K562 (cell line): ENCODE measurements around the gene CELA3B. TPM values are rescaled to one million over a fixed set of nuclear protein-coding genes. Genes with fewer than 3 reads are reported as not detected.

Experiments
- BCL6 ChIP-seq: fragments of 250-450 bp; sonication (Bioruptor Pico); IDR thresholded peaks from 2 replicates; pipeline ENCODE4 v1.4.0; 2020
- BCOR ChIP-seq: fragments of 450-650 bp; IDR thresholded peaks from 2 replicates; pipeline ENCODE4 v1.6.1; 2016
- BRD4 ChIP-seq: fragments of 200-600 bp; sonication (generic); IDR thresholded peaks from 2 replicates; pipeline ENCODE4 v1.6.1; 2017; ENCODE audit warnings: inconsistent platforms
- CBX5 ChIP-seq: IDR thresholded peaks from 2 replicates; pipeline ENCODE4 v1.6.1; 2014; ENCODE audit warnings: low read depth, borderline replicate concordance
- CHD1 ChIP-seq: fragments of 200-600 bp; sonication (generic); IDR thresholded peaks from one replicate; pipeline ENCODE4 v1.6.1; 2012; ENCODE audit warnings: mild to moderate bottlenecking, moderate library complexity, low read length, inconsistent platforms
- CTCFL ChIP-seq: IDR thresholded peaks from 2 replicates; pipeline ENCODE4 v1.6.1; 2011; ENCODE audit warnings: borderline replicate concordance, low read depth, mild to moderate bottlenecking, moderate library complexity, low read length; ENCODE audit not compliant: insufficient read depth, poor library complexity, severe bottlenecking
- EP300 ChIP-seq: IDR thresholded peaks from 2 replicates; pipeline ENCODE4 v1.6.1; 2012; ENCODE audit warnings: low read length, improper control_type of control experiment
- ETS2 ChIP-seq: IDR thresholded peaks from 2 replicates; pipeline ENCODE4 v1.6.1; 2016; ENCODE audit warnings: borderline replicate concordance, missing genetic modification characterization, mild to moderate bottlenecking, moderate library complexity, missing compliant biosample characterization; ENCODE audit not compliant: poor library complexity, severe bottlenecking
- KHSRP ChIP-seq: fragments of 450-650 bp; IDR thresholded peaks from 2 replicates; pipeline ENCODE4 v1.6.1; 2017
- MBD2 ChIP-seq: sonication (generic); IDR thresholded peaks from 2 replicates; pipeline ENCODE4 v1.6.1; 2016; ENCODE audit warnings: low read depth, borderline replicate concordance
- NFXL1 ChIP-seq: fragments of 450-650 bp; formaldehyde crosslinking; IDR thresholded peaks from 2 replicates; pipeline ENCODE4 v1.4.0; 2021; ENCODE audit warnings: mild to moderate bottlenecking
- NKRF ChIP-seq: fragments of 450-650 bp; IDR thresholded peaks from 2 replicates; pipeline ENCODE4 v1.6.1; 2016; ENCODE audit warnings: borderline replicate concordance
- RBM15 ChIP-seq: fragments of 200-400 bp; formaldehyde crosslinking; IDR thresholded peaks from 2 replicates; pipeline ENCODE4 v1.6.1; 2018; ENCODE audit warnings: mild to moderate bottlenecking, low read length, moderate library complexity; ENCODE audit not compliant: insufficient read depth
- RCOR1 ChIP-seq, 2 experiments: IDR thresholded peaks; 2 replicates each; pipeline ENCODE4 v1.6.1; 2012; ENCODE audit warnings: low read depth in 2 of 2, low read length in 2 of 2, borderline replicate concordance in 1 of 2, improper control_type of control experiment in 1 of 2
- SP1 ChIP-seq: sonication (generic); formaldehyde crosslinking; IDR thresholded peaks from 2 replicates; pipeline ENCODE4 v1.8.1; 2022; ENCODE audit warnings: mild to moderate bottlenecking, missing genetic modification reagents
- THAP12 ChIP-seq: fragments of 250-450 bp; sonication (Bioruptor Pico); IDR thresholded peaks from 2 replicates; pipeline ENCODE4 v1.9.0; 2021; ENCODE audit warnings: mild to moderate bottlenecking, inconsistent platforms
- ZBTB7A ChIP-seq: IDR thresholded peaks from 2 replicates; pipeline ENCODE4 v1.6.1; 2011; ENCODE audit warnings: low read depth, mild to moderate bottlenecking, low read length, moderate library complexity, borderline replicate concordance; ENCODE audit not compliant: control insufficient read depth
- ZC3H4 ChIP-seq: sonication (generic); formaldehyde crosslinking; IDR thresholded peaks from 2 replicates; pipeline ENCODE4 v1.9.0; 2021; ENCODE audit warnings: missing genetic modification reagents, borderline replicate concordance
- ZNF165 ChIP-seq: fragments of 250-450 bp; sonication (Bioruptor Pico); IDR thresholded peaks from 2 replicates; pipeline ENCODE4 v1.4.0; 2020; ENCODE audit warnings: borderline replicate concordance
- ZNF232 ChIP-seq: sonication (generic); formaldehyde crosslinking; IDR thresholded peaks from 2 replicates; pipeline ENCODE4 v1.8.0; 2022; ENCODE audit warnings: mild to moderate bottlenecking, missing genetic modification reagents
- ZNF324 ChIP-seq: fragments of 250-450 bp; sonication (Bioruptor Pico); IDR thresholded peaks from 2 replicates; pipeline ENCODE4 v1.4.0; 2020; ENCODE audit warnings: mild to moderate bottlenecking
- ZNF707 ChIP-seq: fragments of 250-450 bp; sonication (Bioruptor Pico); conservative IDR thresholded peaks from 2 replicates; pipeline ENCODE4 v1.8.0; 2022; ENCODE audit warnings: inconsistent platforms, mild to moderate bottlenecking, moderate library complexity
- polyA plus RNA-seq, 8 experiments: library from polyadenylated mRNA; depleted of rRNA in 4 of 8; stranded (reverse) in 5 of 8; unstranded in 3 of 8; fragments of >200 nt; fragmentation: Nextera tagmentation in 2 of 8; fragmentation: Illumina TruSeq in 1 of 8; extraction: Ambion mirVana in 2 of 8; extraction: Trizol in 1 of 8; gene quantifications; 2 replicates each; pipeline versions ENCODE4 v1.2.1 to v1.2.3, GENCODE V29; 2011 to 2014; ENCODE audit warnings: inconsistent platforms in 1 of 8, missing spikeins in 1 of 8
- total RNA-seq, 7 experiments: library from RNA; depleted of rRNA in 6 of 7; stranded (reverse); fragments of >200 nt in 6 of 7; fragmentation: Illumina TruSeq in 2 of 7; extraction: Trizol in 2 of 7; gene quantifications; 2 replicates each; pipeline versions ENCODE4 v1.2.1 to v1.2.3, GENCODE V29; 2011 to 2021; ENCODE audit warnings: low replicate concordance in 1 of 7
- TF ChIP-seq, protein P1 (sequence below): sonication (generic); formaldehyde crosslinking; IDR thresholded peaks from 2 replicates; pipeline ENCODE4 v1.8.1; 2023; ENCODE audit warnings: mild to moderate bottlenecking, missing genetic modification reagents, moderate library complexity

Gene CELA3B
- total and polyA plus RNA-seq, 9 of the 15 experiments (the other 6 are each of a cell fraction or from before 2014, with no cell fraction given): 3.1 TPM; not detected in 8

- TF ChIP-seq ZNF707 (CRISPR knock-in tag) (no peak), CBX5 (no peak), KHSRP (no peak), RBM15 (no peak), NKRF (no peak), CHD1 (no peak), ZNF165 (no peak), NFXL1 (no peak), MBD2 (no peak), THAP12 (CRISPR knock-in tag) (no peak), CTCFL (no peak), RCOR1 (IDR thresholded peaks at IDR 0.05; ENCODE audit: borderline replicate concordance in 1 of 2, low read depth in 2 of 2, low read length in 2 of 2) (no peak), ZC3H4 (CRISPR knock-in tag) (0 out of 2 replicates have a peak, but pooled peaks have one; percentile 34), BCL6 (CRISPR knock-in tag) (no peak), ZBTB7A (0 out of 2 replicates have a peak, but pooled peaks have one; percentile 35), ZNF324 (CRISPR knock-in tag) (no peak), SP1 (CRISPR knock-in tag) (no peak), ZNF232 (CRISPR knock-in tag) (no peak), BRD4 (no peak), EP300 (no peak), BCOR (no peak), ETS2 (no peak)
- TF ChIP-seq, protein P1, sequence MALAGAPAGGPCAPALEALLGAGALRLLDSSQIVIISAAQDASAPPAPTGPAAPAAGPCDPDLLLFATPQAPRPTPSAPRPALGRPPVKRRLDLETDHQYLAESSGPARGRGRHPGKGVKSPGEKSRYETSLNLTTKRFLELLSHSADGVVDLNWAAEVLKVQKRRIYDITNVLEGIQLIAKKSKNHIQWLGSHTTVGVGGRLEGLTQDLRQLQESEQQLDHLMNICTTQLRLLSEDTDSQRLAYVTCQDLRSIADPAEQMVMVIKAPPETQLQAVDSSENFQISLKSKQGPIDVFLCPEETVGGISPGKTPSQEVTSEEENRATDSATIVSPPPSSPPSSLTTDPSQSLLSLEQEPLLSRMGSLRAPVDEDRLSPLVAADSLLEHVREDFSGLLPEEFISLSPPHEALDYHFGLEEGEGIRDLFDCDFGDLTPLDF (CRISPR knock-in tag): no peak
Measured at GRCh38 chr1:21935891-21936365, 40.9 kb upstream of the CELA3B start (continued).
